Endothelial cell of umbilical vein (primary cell): Measurements from ENCODE around the gene ITFG1. TPM values are rescaled to one million over a fixed set of nuclear protein-coding genes. Genes with fewer than 3 reads are reported as not detected.

ENCODE experiments used
- BruUV-seq: library from RNA; stranded (reverse); fragments of 400-500 nt; replicated peaks from 2 replicates; lab custom pipeline; 2021; lab: Mats Ljungman, UMichigan
- CTCF ChIA-PET: fragments of 300-600, 350-600 bp; sonication (Branson Sonifier 250); formaldehyde crosslinking; loops from one replicate; lab custom pipeline; 2021; ENCODE audit warnings: antibody characterized with exemption, inconsistent platforms; lab: Charles Lee
- POLR2A ChIA-PET: fragments of 300-600, 350-600 bp; sonication (Branson Sonifier 250); formaldehyde crosslinking; loops from one replicate; lab custom pipeline; 2021; ENCODE audit warnings: antibody characterized with exemption, inconsistent platforms; lab: Charles Lee
- DNase-seq: peaks from one replicate; pipeline ENCODE4 v3.0.0-alpha.2; 2011; ENCODE audit warnings: low read depth, low spot score
- FAIRE-seq: peaks from 2 replicates; lab custom pipeline; 2011; peaks lifted over from hg19 to GRCh38; lab: Jason Lieb, UNC
- H2AFZ ChIP-seq: 2 replicates; pipeline ENCODE4 v1.6.0; 2012; ENCODE audit warnings: low read depth, low read length, control low read depth, inconsistent platforms
- H3K27ac ChIP-seq: 2 replicates; pipeline ENCODE4 v1.5.1; 2011; ENCODE audit warnings: low read depth, mild to moderate bottlenecking, control low read depth, low read length, moderate library complexity; ENCODE audit not compliant: insufficient read depth
- H3K27me3 ChIP-seq, 2 experiments: 2 replicates each; pipeline versions ENCODE4 v1.6.0 to v1.6.1; 2011; ENCODE audit warnings: low read length in 2 of 2, mixed read lengths in 1 of 2; ENCODE audit not compliant: control insufficient read depth in 2 of 2, insufficient read depth in 2 of 2
- H3K36me3 ChIP-seq, 2 experiments: 2 replicates in 1 of 2; 3 replicates in 1 of 2; pipeline ENCODE4 v1.5.1; 2011; ENCODE audit warnings: low read length in 2 of 2, mild to moderate bottlenecking in 1 of 2, moderate library complexity in 1 of 2; ENCODE audit not compliant: control insufficient read depth in 2 of 2, insufficient read depth in 2 of 2; ENCODE audit errors: extremely low read depth in 1 of 2
- H3K4me1 ChIP-seq: 3 replicates; pipeline ENCODE4 v1.5.1; 2011; ENCODE audit warnings: mild to moderate bottlenecking, low read length; ENCODE audit not compliant: control insufficient read depth, insufficient read depth; ENCODE audit errors: extremely low read depth
- H3K4me2 ChIP-seq: 2 replicates; pipeline ENCODE4 v1.6.1; 2011; ENCODE audit warnings: low read length, control low read depth, mixed read lengths; ENCODE audit not compliant: insufficient read depth
- H3K4me3 ChIP-seq, 3 experiments: fragments of 200-600 bp in 1 of 3; sonication (generic), shearing (Covaris generic) in 1 of 3; replicated peaks in 1 of 3; 2 replicates each; pipeline ENCODE4 v1.5.1; 2011 to 2016; ENCODE audit warnings: control low read depth in 3 of 3, low read length in 3 of 3, mild to moderate bottlenecking in 2 of 3, inconsistent platforms in 1 of 3, low read depth in 1 of 3, moderate library complexity in 1 of 3; ENCODE audit not compliant: insufficient read depth in 1 of 3
- H3K79me2 ChIP-seq: 2 replicates; pipeline ENCODE4 v1.6.0; 2012; ENCODE audit warnings: low read length, inconsistent platforms; ENCODE audit not compliant: control insufficient read depth, insufficient read depth
- H3K9ac ChIP-seq: replicated peaks from 2 replicates; pipeline ENCODE3; 2011; ENCODE audit warnings: low read length, control low read depth; ENCODE audit not compliant: insufficient read depth; ENCODE audit errors: extremely low read depth
- H3K9me1 ChIP-seq: replicated peaks from 3 replicates; pipeline ENCODE4 v1.6.0; 2011; ENCODE audit warnings: mild to moderate bottlenecking, low read length; ENCODE audit not compliant: control insufficient read depth, insufficient read depth; ENCODE audit errors: extremely low read depth
- H3K9me3 ChIP-seq: replicated peaks from 2 replicates; pipeline ENCODE4 v1.5.1; 2012; ENCODE audit warnings: low read length, inconsistent platforms; ENCODE audit not compliant: control insufficient read depth, insufficient read depth
- H4K20me1 ChIP-seq: replicated peaks from 2 replicates; pipeline ENCODE3; 2011; ENCODE audit warnings: mild to moderate bottlenecking, low read length; ENCODE audit not compliant: control insufficient read depth, insufficient read depth; ENCODE audit errors: extremely low read depth
- CTCF ChIP-seq, 2 donors: IDR thresholded peaks; 1 replicate in 1 of 2; 2 replicates in 1 of 2; pipeline ENCODE4 v1.5.1; 2011; ENCODE audit warnings: low read length in 2 of 2, mild to moderate bottlenecking in 2 of 2, moderate library complexity in 2 of 2, control low read depth in 1 of 2, inconsistent platforms in 1 of 2, low read depth in 1 of 2; ENCODE audit not compliant: insufficient read depth in 1 of 2; ENCODE audit errors: extremely low read depth in 1 of 2
- FOS ChIP-seq: IDR thresholded peaks from 2 replicates; pipeline ENCODE4 v1.6.1; 2011; ENCODE audit warnings: mild to moderate bottlenecking, low read length, moderate library complexity, borderline replicate concordance; ENCODE audit not compliant: insufficient read depth
- JUN ChIP-seq: IDR thresholded peaks from 2 replicates; pipeline ENCODE4 v1.6.1; 2011; ENCODE audit warnings: borderline replicate concordance, low read depth; ENCODE audit not compliant: insufficient read length, insufficient read depth
- MAX ChIP-seq: IDR thresholded peaks from 2 replicates; pipeline ENCODE4 v1.6.1; 2011; ENCODE audit not compliant: insufficient read depth, insufficient read length
- POLR2A ChIP-seq: IDR thresholded peaks from 2 replicates; pipeline ENCODE4 v1.6.1; 2012; ENCODE audit warnings: low read depth, mild to moderate bottlenecking, control low read depth, low read length
- POLR2AphosphoS5 ChIP-seq: IDR thresholded peaks from 2 replicates; pipeline ENCODE4 v1.6.1; 2012; ENCODE audit warnings: low read depth, mild to moderate bottlenecking, control low read depth, low read length, moderate library complexity; ENCODE audit not compliant: insufficient read depth
- dilution Hi-C: fragments of 300-500 bp; cut with MboI; formaldehyde crosslinking; loops from one replicate; pipeline ENCODE4 v1.15.0; 2019; ENCODE audit warnings: low sequenced_read_pairs; ENCODE audit not compliant: extremely low pct_ligation_motif_present
- intact Hi-C: fragments of 100-400 bp; cut with micrococcal nuclease; formaldehyde crosslinking; loops from one replicate; pipeline ENCODE4 v1.10.0; 2022
- polyA plus RNA-seq, 4 experiments: library from polyadenylated mRNA; depleted of rRNA in 3 of 4; stranded (reverse) in 3 of 4; unstranded in 1 of 4; fragments of >200 nt; gene quantifications; 2 replicates each; pipeline versions ENCODE4 v1.2.1 to v1.2.3, GENCODE V29; 2011 to 2012; ENCODE audit warnings: missing spikeins in 1 of 4
- total RNA-seq: library from RNA; stranded (reverse); gene quantifications from 2 replicates; pipeline ENCODE4 v1.2.3, GENCODE V29; 2021

Gene ITFG1
- total and polyA plus RNA-seq, 2 donors (not counting 3 experiments of a cell fraction or from before 2014, with no cell fraction given), result 32.1 to 44.2 TPM

- Histone ChIP-seq H3K27me3 (no peaks in the 10 kb centered on the region), H3K79me2 (no peaks in the 10 kb centered on the region), H3K9me3 (no peaks in the 10 kb centered on the region), H2AFZ (no peak overlapping the region), H3K4me1 (no peaks in the 10 kb centered on the region), H3K36me3 (no peaks in the 10 kb centered on the region), H3K9me1 (no peaks in the 10 kb centered on the region), H3K9ac (no peak overlapping the region), H3K4me3 (no peak overlapping the region), H3K27ac (no peak overlapping the region), H3K4me2 (no peak overlapping the region), H4K20me1 (no peaks in the 10 kb centered on the region)
- POLR2A ChIA-PET, result no interaction called here
- dilution Hi-C loops, result no loop called here
- TF ChIP-seq FOS, result no peak
- TF ChIP-seq POLR2A, result no peak
- no peak for TF ChIP-seq JUN
- no peak for TF ChIP-seq POLR2AphosphoS5
- no peak for TF ChIP-seq CTCF (IDR thresholded peaks at IDR 0.05; ENCODE audit: extremely low read depth in 1 of 2, insufficient read depth in 1 of 2, low read depth in 1 of 2, low read length in 2 of 2)
- TF ChIP-seq MAX, result no peak
- intact Hi-C loops, result no loop called here
- CTCF ChIA-PET, result no interaction called here
- no TSS peak for BruUV-seq
- DNase-seq, result no peak
- no peak for FAIRE-seq
These were observed 52.4 kb downstream of the ITFG1 start for GRCh38 chr16:47408491-47408890.
